ENCODE results near the gene ETFRF1. TPM values are rescaled to one million over a fixed set of nuclear protein-coding genes. Genes with fewer than 3 reads are reported as not detected.

Gene ETFRF1
- total and polyA plus RNA-seq, 7 donors, result 13.5 to 63.5 (median 38.0) TPM

GRCh38 chr12:25190793-25191192 lies 4.2 kb upstream of the ETFRF1 start:
- Histone ChIP-seq H3K4me1 (peaks cover 0 to 22% (median 13%) of the 10 kb centered on the region in 4 donors), H3K27me3 (no peaks in the 10 kb centered on the region), H3K4me3 (no peak overlapping the region), H3K36me3 (no peaks in the 10 kb centered on the region), H3K27ac (no peak overlapping the region), H3K9me3 (no peaks in the 10 kb centered on the region)
- TF ChIP-seq POLR2A (IDR thresholded peaks at IDR 0.05) (no peak), POLR2AphosphoS5 (IDR thresholded peaks at IDR 0.05) (no peak), EP300 (IDR thresholded peaks at IDR 0.05) (no peak)
- TF ChIP-seq, protein P1, sequence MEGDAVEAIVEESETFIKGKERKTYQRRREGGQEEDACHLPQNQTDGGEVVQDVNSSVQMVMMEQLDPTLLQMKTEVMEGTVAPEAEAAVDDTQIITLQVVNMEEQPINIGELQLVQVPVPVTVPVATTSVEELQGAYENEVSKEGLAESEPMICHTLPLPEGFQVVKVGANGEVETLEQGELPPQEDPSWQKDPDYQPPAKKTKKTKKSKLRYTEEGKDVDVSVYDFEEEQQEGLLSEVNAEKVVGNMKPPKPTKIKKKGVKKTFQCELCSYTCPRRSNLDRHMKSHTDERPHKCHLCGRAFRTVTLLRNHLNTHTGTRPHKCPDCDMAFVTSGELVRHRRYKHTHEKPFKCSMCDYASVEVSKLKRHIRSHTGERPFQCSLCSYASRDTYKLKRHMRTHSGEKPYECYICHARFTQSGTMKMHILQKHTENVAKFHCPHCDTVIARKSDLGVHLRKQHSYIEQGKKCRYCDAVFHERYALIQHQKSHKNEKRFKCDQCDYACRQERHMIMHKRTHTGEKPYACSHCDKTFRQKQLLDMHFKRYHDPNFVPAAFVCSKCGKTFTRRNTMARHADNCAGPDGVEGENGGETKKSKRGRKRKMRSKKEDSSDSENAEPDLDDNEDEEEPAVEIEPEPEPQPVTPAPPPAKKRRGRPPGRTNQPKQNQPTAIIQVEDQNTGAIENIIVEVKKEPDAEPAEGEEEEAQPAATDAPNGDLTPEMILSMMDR (IDR thresholded peaks at IDR 0.05), result no peak
- 87 to 96% methylated on average over 6 of the region's 6 CpGs for WGBS, 2 donors
- intact Hi-C loops (cut with DNase I), result no loop called here
- no peak for DNase-seq

- intact Hi-C loops (cut with DNase I), result loop anchor here (2.0 kb wide), 1 partner anchor 57 kb away; the partner anchor contains the start of gene KRAS
- Histone ChIP-seq H3K4me3 (peak overlapping the region in 3 of 4 donors; percentile 62 to 78 (median 66)), H3K36me3 (no peaks in the 10 kb centered on the region), H3K9me3 (no peaks in the 10 kb centered on the region), H3K27ac (peak overlapping the region in 3 of 4 donors; percentile 93 to 96 (median 93)), H3K27me3 (no peaks in the 10 kb centered on the region), H3K4me1 (peaks cover 0 to 22% (median 19%) of the 10 kb centered on the region in 4 donors)
- no peak for DNase-seq
- 11 to 61% methylated on average over 1 of the region's 1 CpG for WGBS, 2 donors
- TF ChIP-seq POLR2A (IDR thresholded peaks at IDR 0.05) (no peak), POLR2AphosphoS5 (IDR thresholded peaks at IDR 0.05) (no peak), EP300 (IDR thresholded peaks at IDR 0.05) (no peak)
- TF ChIP-seq, protein P1 (IDR thresholded peaks at IDR 0.05), result no peak
Observed at GRCh38 chr12:25194214-25194613, 823 bp upstream of the ETFRF1 start.

DNA sequence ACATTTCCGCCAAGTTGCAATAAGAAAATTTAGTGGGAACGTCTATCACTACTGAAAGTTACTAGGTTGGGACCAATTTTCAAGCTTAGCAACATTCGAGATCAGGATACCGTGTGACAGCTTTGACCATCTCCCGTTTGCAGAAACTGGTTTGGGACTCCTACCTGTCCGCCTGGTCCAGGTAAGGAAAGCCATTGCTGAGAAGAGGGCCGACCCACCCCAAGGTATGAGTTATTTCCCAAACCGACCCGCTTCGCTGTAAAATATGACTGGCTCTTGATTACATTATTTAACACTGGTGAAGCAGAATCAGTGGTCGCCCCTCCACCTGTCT lies 348 bp upstream of the ETFRF1 start:
- no peaks in the 10 kb centered on the region for H3K27me3 ChIP-seq
- TF ChIP-seq POLR2AphosphoS5 (IDR thresholded peaks at IDR 0.05), result no peak
- TF ChIP-seq, protein P1 (IDR thresholded peaks at IDR 0.05), result no peak
- no peak for TF ChIP-seq EP300 (IDR thresholded peaks at IDR 0.05)
- TF ChIP-seq POLR2A (IDR thresholded peaks at IDR 0.05), result no peak
- WGBS, 2 donors, result 8 to 9% methylated on average over 11 of the region's 11 CpGs
- intact Hi-C loops (cut with DNase I), result loop anchor here (1.0 to 5.0 kb wide), 4 partner anchors 48 to 763 kb away; partner anchors contain the start of genes KRAS and RASSF8
- peak overlapping the region; percentile 54 to 78 (median 64) for H3K4me3 ChIP-seq
- H3K27ac ChIP-seq, result peak overlapping the region; percentile 93 to 96 (median 94)
- H3K9me3 ChIP-seq, result no peaks in the 10 kb centered on the region
- peaks cover 0 to 22% (median 18%) of the 10 kb centered on the region in 4 donors for H3K4me1 ChIP-seq
- no peaks in the 10 kb centered on the region for H3K36me3 ChIP-seq
- DNase-seq, result no peak

GRCh38 chr12:25197608-25198007 lies 2.6 kb downstream of the ETFRF1 start:
- no peaks in the 10 kb centered on the region for H3K36me3 ChIP-seq
- 66 to 67% methylated on average over 2 of the region's 2 CpGs for WGBS, 2 donors
- H3K9me3 ChIP-seq, result no peaks in the 10 kb centered on the region
- no peak overlapping the region for H3K4me3 ChIP-seq
- H3K27ac ChIP-seq, result no peak overlapping the region
- H3K4me1 ChIP-seq, result peaks cover 0 to 22% (median 18%) of the 10 kb centered on the region in 4 donors
- H3K27me3 ChIP-seq, result no peaks in the 10 kb centered on the region
- intact Hi-C loops (cut with DNase I), result loop anchor here (5.0 kb wide), 2 partner anchors 45 to 760 kb away; partner anchors contain the start of gene RASSF8
- TF ChIP-seq POLR2AphosphoS5 (IDR thresholded peaks at IDR 0.05) (no peak), POLR2A (IDR thresholded peaks at IDR 0.05) (no peak), EP300 (IDR thresholded peaks at IDR 0.05) (no peak)
- TF ChIP-seq, protein P1 (IDR thresholded peaks at IDR 0.05), result no peak
- DNase-seq, result no peak

DNA sequence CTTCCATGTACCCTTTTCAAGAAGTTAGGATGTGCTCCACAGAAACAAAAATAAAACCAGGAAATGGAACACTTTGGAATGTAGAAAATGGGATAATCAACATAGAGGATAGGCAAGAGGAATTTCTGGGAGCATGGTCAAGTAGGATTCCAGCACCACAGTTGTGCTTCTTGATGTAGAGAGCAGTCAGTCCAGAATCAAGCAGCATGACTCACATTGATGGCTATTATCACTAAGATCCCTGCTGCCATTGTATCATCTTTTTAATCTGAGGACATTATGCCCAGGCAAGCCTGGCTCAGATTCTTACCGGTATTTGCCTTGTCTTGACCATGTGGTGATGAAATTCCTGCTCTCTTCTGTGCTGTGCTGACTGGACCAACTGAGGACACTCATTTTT lies 5.7 kb downstream of the ETFRF1 start:
- peaks cover 0 to 21% (median 0%) of the 10 kb centered on the region in 4 donors for H3K36me3 ChIP-seq
- intact Hi-C loops (cut with DNase I), result no loop called here
- DNase-seq, result no peak
- WGBS, 2 donors, result 90 to 99% methylated on average over 1 of the region's 1 CpG
- no peaks in the 10 kb centered on the region for H3K27me3 ChIP-seq
- peaks cover 0 to 12% (median 10%) of the 10 kb centered on the region in 4 donors for H3K4me1 ChIP-seq
- TF ChIP-seq, protein P1 (IDR thresholded peaks at IDR 0.05), result no peak
- no peak overlapping the region for H3K27ac ChIP-seq
- H3K9me3 ChIP-seq, result no peaks in the 10 kb centered on the region
- no peak overlapping the region for H3K4me3 ChIP-seq

Measured in sigmoid colon (tissue), 7 donors.